Measurements from ENCODE around the gene FANCC.

The FANCC gene

DNA sequence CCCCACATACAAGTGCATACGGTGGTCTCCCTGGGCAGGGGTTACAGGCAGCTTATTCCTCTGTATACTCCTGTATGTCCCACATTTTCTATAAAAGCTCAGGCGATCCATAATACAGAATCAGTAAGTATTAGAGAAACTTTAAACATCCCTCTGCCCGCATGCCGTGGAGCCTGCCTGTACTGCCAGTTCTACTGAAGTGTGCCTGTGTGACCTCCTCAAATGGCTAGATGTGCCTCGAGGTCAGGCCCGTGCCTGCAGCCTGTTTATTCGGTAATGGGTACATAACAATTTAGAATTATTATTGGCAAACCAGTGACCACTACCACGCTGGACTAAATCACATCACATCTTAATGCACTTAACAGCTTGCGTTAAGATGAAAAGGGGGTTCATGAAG lies 190.8 kb downstream of the FANCC start:
- DNase-seq (ENCODE audit: extremely low spot score): no peak
- no peak for TF ChIP-seq ARNT (IDR thresholded peaks at IDR 0.05)
- no peak for TF ChIP-seq FOXA1 (IDR thresholded peaks at IDR 0.05)
- no peak for TF ChIP-seq CTBP1 (IDR thresholded peaks at IDR 0.05; ENCODE audit: borderline replicate concordance)
- TF ChIP-seq HDGF (IDR thresholded peaks at IDR 0.05; ENCODE audit: borderline replicate concordance): no peak
- no peak for TF ChIP-seq LEF1 (IDR thresholded peaks at IDR 0.05; ENCODE audit: borderline replicate concordance)
- TF ChIP-seq SUZ12 (IDR thresholded peaks at IDR 0.05): no peak
- TF ChIP-seq FOXK2 (IDR thresholded peaks at IDR 0.05): no peak
- TF ChIP-seq ZNF384 (IDR thresholded peaks at IDR 0.05): no peak
- no peak for TF ChIP-seq BHLHE40 (IDR thresholded peaks at IDR 0.05; ENCODE audit: borderline replicate concordance)
- no peak for TF ChIP-seq TARDBP (IDR thresholded peaks at IDR 0.05)
- no peak for TF ChIP-seq NFRKB (IDR thresholded peaks at IDR 0.05)
- TF ChIP-seq, protein P1, sequence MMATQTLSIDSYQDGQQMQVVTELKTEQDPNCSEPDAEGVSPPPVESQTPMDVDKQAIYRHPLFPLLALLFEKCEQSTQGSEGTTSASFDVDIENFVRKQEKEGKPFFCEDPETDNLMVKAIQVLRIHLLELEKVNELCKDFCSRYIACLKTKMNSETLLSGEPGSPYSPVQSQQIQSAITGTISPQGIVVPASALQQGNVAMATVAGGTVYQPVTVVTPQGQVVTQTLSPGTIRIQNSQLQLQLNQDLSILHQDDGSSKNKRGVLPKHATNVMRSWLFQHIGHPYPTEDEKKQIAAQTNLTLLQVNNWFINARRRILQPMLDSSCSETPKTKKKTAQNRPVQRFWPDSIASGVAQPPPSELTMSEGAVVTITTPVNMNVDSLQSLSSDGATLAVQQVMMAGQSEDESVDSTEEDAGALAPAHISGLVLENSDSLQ (IDR thresholded peaks at IDR 0.05): no peak
- TF ChIP-seq FOXM1 (IDR thresholded peaks at IDR 0.05; ENCODE audit: borderline replicate concordance): no peak
- ChIA-PET POLR2A (no interaction called here), CTCF (interaction anchor here (1.1 to 2.5 kb wide), 4 partner anchors 103 to 458 kb away, joined by 3 to 9 read pairs (median 4); no protein-coding TSS in a partner anchor)

DNA sequence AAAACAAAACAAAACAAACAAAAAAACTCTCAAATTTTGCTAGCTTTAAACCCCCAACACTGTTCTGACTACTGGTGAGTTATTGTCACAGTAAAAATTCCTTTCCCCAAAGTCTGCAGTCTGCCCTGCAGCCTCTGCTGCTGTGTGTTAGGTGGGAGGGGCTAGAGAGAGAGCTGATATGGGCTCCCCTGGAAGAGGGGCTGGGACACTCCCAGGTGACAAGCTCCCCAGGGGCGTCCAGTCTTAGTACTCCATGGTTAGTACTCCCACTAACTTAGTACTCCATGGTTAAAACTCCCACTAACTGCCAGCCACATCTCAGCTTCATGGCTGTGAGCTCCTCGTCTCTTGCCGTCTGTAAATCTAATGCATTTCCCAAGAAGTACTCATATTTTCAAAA lies 191.9 kb downstream of the FANCC start:
- ChIA-PET CTCF (interaction anchor here (1.2 to 2.5 kb wide), 4 partner anchors 10 to 456 kb away, joined by 5 to 9 read pairs (median 6); no protein-coding TSS in a partner anchor), POLR2A (no interaction called here)
- TF ChIP-seq FOXK2 (IDR thresholded peaks at IDR 0.05) (no peak), CTBP1 (IDR thresholded peaks at IDR 0.05; ENCODE audit: borderline replicate concordance) (no peak), FOXA1 (IDR thresholded peaks at IDR 0.05) (no peak), SUZ12 (IDR thresholded peaks at IDR 0.05) (no peak), ZNF384 (IDR thresholded peaks at IDR 0.05) (no peak), L3MBTL2 (conservative IDR thresholded peaks at IDR 0.05) (no peak), ELF4 (IDR thresholded peaks at IDR 0.05) (no peak), LEF1 (IDR thresholded peaks at IDR 0.05; ENCODE audit: borderline replicate concordance) (no peak), TARDBP (IDR thresholded peaks at IDR 0.05) (no peak), HDGF (IDR thresholded peaks at IDR 0.05; ENCODE audit: borderline replicate concordance) (no peak)
- no peak for DNase-seq (ENCODE audit: extremely low spot score)

DNA sequence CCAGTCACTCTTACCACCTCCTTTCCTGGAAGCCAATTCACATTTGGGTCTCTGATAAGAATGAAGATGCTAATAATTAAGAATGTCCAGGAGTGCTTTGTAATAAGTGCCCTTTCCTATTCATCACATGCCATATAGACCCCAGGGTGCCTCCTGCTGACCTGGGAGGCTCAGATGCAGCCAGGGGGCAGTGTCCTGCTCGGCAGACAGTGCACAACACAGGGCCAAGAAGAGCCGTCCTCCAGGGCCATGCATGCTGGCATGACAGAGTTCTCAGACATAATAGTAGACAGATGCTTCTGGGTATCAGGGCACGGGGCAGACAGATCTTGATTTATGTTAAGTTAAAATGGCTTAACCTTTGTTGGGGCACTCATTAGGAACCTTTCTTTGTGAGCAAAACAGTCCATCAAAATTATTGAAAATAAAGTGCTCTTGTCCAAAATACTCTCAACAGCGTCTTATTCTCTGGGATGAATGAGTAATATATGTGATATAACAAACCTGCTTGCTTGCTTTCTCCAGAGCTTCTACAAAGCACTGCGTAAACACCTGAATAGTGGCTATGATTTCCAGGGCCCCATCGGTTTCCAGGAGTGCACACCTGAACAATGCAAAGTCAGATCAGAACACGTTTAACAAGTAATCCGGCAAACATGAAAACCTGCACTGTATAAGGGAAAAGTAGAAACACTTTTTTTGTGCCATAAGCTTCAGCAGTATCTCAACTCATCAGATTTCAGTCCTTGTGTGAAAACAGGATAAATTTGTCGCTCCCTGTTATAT lies 192.7 kb downstream of the FANCC start:
- ChIA-PET CTCF (interaction anchor here (0.6 to 2.5 kb wide), 4 partner anchors 9 to 597 kb away, joined by 3 to 9 read pairs (median 6); no protein-coding TSS in a partner anchor), POLR2A (no interaction called here)
- TF ChIP-seq SUZ12 (IDR thresholded peaks at IDR 0.05): no peak
- no peak for TF ChIP-seq L3MBTL2 (conservative IDR thresholded peaks at IDR 0.05)
- TF ChIP-seq NFRKB (IDR thresholded peaks at IDR 0.05): no peak
- no peak for TF ChIP-seq ELF4 (IDR thresholded peaks at IDR 0.05)
- TF ChIP-seq FOXM1 (IDR thresholded peaks at IDR 0.05; ENCODE audit: borderline replicate concordance): no peak
- TF ChIP-seq LEF1 (IDR thresholded peaks at IDR 0.05; ENCODE audit: borderline replicate concordance): no peak
- no peak for TF ChIP-seq ZNF384 (IDR thresholded peaks at IDR 0.05)
- no peak for TF ChIP-seq SP1 (IDR thresholded peaks at IDR 0.05)
- TF ChIP-seq, protein P1 (IDR thresholded peaks at IDR 0.05): no peak
- TF ChIP-seq TARDBP (IDR thresholded peaks at IDR 0.05): no peak
- TF ChIP-seq HDGF (IDR thresholded peaks at IDR 0.05; ENCODE audit: borderline replicate concordance): no peak
- no peak for TF ChIP-seq BHLHE40 (IDR thresholded peaks at IDR 0.05; ENCODE audit: borderline replicate concordance)
- TF ChIP-seq CTBP1 (IDR thresholded peaks at IDR 0.05; ENCODE audit: borderline replicate concordance): no peak
- TF ChIP-seq FOXA1 (IDR thresholded peaks at IDR 0.05): no peak
- no peak for TF ChIP-seq ARNT (IDR thresholded peaks at IDR 0.05)
- no peak for TF ChIP-seq FOXK2 (IDR thresholded peaks at IDR 0.05)
- DNase-seq (ENCODE audit: extremely low spot score): no peak

DNA sequence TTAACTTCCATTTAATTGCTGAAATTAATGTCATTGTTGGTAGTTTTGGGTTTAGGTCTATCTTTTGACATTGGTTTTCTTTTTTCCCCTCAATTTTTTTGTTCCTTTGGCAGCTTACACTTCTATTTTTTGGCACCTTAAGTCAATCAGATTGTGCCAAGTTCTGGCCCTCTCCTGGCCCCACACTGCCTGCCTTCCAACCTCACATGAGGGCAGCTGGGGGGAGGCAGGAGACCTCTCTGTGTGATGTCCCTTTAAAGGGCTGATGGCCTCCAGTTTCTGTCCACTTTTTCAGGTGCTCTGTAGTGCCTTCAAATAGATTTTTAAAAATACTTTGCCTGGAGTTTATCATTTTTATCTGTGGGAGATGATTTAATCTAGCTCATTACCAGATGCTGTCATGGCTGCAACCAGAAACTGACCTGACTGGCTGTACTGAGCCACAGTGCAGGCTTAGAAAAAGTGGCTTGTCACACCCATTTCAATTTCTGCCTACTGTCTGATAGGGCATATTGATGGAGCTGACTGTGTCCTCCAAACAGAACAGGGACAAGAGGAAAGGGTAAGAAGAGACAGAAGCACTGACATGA lies 196.6 kb downstream of the FANCC start:
- no peak for TF ChIP-seq CTBP1 (IDR thresholded peaks at IDR 0.05; ENCODE audit: borderline replicate concordance)
- no peak for TF ChIP-seq SUZ12 (IDR thresholded peaks at IDR 0.05)
- TF ChIP-seq, protein P1 (IDR thresholded peaks at IDR 0.05): no peak
- no peak for TF ChIP-seq FOXK2 (IDR thresholded peaks at IDR 0.05)
- no peak for TF ChIP-seq LEF1 (IDR thresholded peaks at IDR 0.05; ENCODE audit: borderline replicate concordance)
- no peak for TF ChIP-seq BHLHE40 (IDR thresholded peaks at IDR 0.05; ENCODE audit: borderline replicate concordance)
- TF ChIP-seq L3MBTL2 (conservative IDR thresholded peaks at IDR 0.05): no peak
- no peak for TF ChIP-seq ARNT (IDR thresholded peaks at IDR 0.05)
- TF ChIP-seq HDGF (IDR thresholded peaks at IDR 0.05; ENCODE audit: borderline replicate concordance): no peak
- TF ChIP-seq FOXM1 (IDR thresholded peaks at IDR 0.05; ENCODE audit: borderline replicate concordance): no peak
- TF ChIP-seq SP1 (IDR thresholded peaks at IDR 0.05): no peak
- no peak for TF ChIP-seq ZNF384 (IDR thresholded peaks at IDR 0.05)
- no peak for TF ChIP-seq NFRKB (IDR thresholded peaks at IDR 0.05)
- no peak for TF ChIP-seq FOXA1 (IDR thresholded peaks at IDR 0.05)
- TF ChIP-seq ELF4 (IDR thresholded peaks at IDR 0.05): no peak
- TF ChIP-seq TARDBP (IDR thresholded peaks at IDR 0.05): no peak
- ChIA-PET CTCF (no interaction called here), POLR2A (no interaction called here)
- no peak for DNase-seq (ENCODE audit: extremely low spot score)

DNA sequence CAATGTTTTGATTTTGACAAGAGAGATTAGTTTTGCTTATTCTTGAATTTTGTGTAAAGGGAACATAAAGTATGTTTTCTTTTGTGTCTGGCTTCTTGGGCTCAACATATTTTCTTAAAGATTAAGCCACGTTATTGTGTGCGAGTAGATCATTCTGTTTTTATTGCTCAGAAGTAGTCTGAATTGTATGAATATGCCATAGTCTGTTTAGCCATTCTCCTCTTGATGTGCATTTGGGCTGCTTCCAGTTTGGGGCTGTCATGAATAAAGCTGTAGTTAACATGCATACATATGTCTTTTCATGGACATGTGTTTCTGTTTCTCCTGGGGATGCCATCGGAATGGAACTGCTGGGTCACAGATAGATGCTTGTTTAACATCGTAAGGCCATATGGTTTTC lies 198.9 kb downstream of the FANCC start:
- POLR2A ChIA-PET: no interaction called here
- CTCF ChIA-PET: interaction anchor here (1.7 kb wide), 1 partner anchor 13 kb away, joined by 7 read pairs; no protein-coding TSS in a partner anchor
- TF ChIP-seq FOXK2 (IDR thresholded peaks at IDR 0.05) (no peak), FOXM1 (IDR thresholded peaks at IDR 0.05; ENCODE audit: borderline replicate concordance) (no peak), NFRKB (IDR thresholded peaks at IDR 0.05) (no peak), LEF1 (IDR thresholded peaks at IDR 0.05; ENCODE audit: borderline replicate concordance) (no peak), CTBP1 (IDR thresholded peaks at IDR 0.05; ENCODE audit: borderline replicate concordance) (no peak)
- TF ChIP-seq, protein P1 (IDR thresholded peaks at IDR 0.05): no peak
- DNase-seq (ENCODE audit: extremely low spot score): no peak

Measured in HEK293T (cell line).